WTC11 (cell line): ENCODE results near the gene CELF2. TPM values are rescaled to one million over a fixed set of nuclear protein-coding genes. Genes with fewer than 3 reads are reported as not detected.

Experiments used
- ATAC-seq: fragments of 200-7000 bp; cut with Tn5 transposase; 2 replicates; pipeline ENCODE4 v1.10.0; 2021; ENCODE audit warnings: mild to moderate bottlenecking, moderate library complexity
- CTCF ChIA-PET: fragments of 300-600 bp; sonication (Branson Sonifier 250); formaldehyde crosslinking; loops from one replicate; lab custom pipeline; 2021; ENCODE audit warnings: antibody characterized with exemption; lab: Charles Lee
- POLR2A ChIA-PET: fragments of 350-600 bp; sonication (Branson Sonifier 250); formaldehyde crosslinking; loops from one replicate; lab custom pipeline; 2021; ENCODE audit warnings: antibody characterized with exemption; lab: Charles Lee
- DNase-seq: peaks from one replicate; pipeline ENCODE4 v3.0.0; 2021; ENCODE audit warnings: low spot score
- H3K27ac Mint-ChIP-seq: 2 replicates; pipeline ENCODE4 v1.8.0; 2021; ENCODE audit warnings: mixed read lengths
- H3K27me3 Mint-ChIP-seq: 2 replicates; pipeline ENCODE4 v1.8.0; 2021; ENCODE audit warnings: low read depth, mild to moderate bottlenecking, moderate library complexity, mixed read lengths
- H3K36me3 Mint-ChIP-seq: 2 replicates; pipeline ENCODE4 v1.8.0; 2021; ENCODE audit warnings: mixed read lengths
- H3K4me1 Mint-ChIP-seq: 2 replicates; pipeline ENCODE4 v1.8.0; 2022; ENCODE audit warnings: mixed read lengths
- H3K4me3 Mint-ChIP-seq: 2 replicates; pipeline ENCODE4 v1.8.0; 2021; ENCODE audit warnings: mild to moderate bottlenecking, moderate library complexity, mixed read lengths
- H3K9me3 Mint-ChIP-seq: 2 replicates; pipeline ENCODE4 v1.8.0; 2021; ENCODE audit warnings: mixed read lengths
- ATF1 ChIP-seq: sonication (generic); formaldehyde crosslinking; IDR thresholded peaks from 2 replicates; pipeline ENCODE4 v1.8.1; 2023; ENCODE audit warnings: mild to moderate bottlenecking, moderate library complexity, missing genetic modification reagents
- ESRRA ChIP-seq: sonication (generic); formaldehyde crosslinking; IDR thresholded peaks from 2 replicates; pipeline ENCODE4 v1.8.1; 2022; ENCODE audit warnings: mild to moderate bottlenecking, missing genetic modification reagents, borderline replicate concordance
- IRF2 ChIP-seq: sonication (generic); formaldehyde crosslinking; IDR thresholded peaks from 2 replicates; pipeline ENCODE4 v1.8.0; 2022; ENCODE audit warnings: low read depth, missing genetic modification reagents, borderline replicate concordance
- NR3C1 ChIP-seq: sonication (generic); formaldehyde crosslinking; conservative IDR thresholded peaks from 2 replicates; pipeline ENCODE4 v1.8.1; 2023; ENCODE audit warnings: low read depth, mild to moderate bottlenecking, missing genetic modification reagents
- PRRX2 ChIP-seq: fragments of 250-450 bp; sonication (Bioruptor Pico); IDR thresholded peaks from 2 replicates; pipeline ENCODE4 v1.8.0; 2021; ENCODE audit warnings: mild to moderate bottlenecking
- ZNF423 ChIP-seq: fragments of 250-450 bp; sonication (Bioruptor Pico); IDR thresholded peaks from 2 replicates; pipeline ENCODE4 v2.1.2; 2022; ENCODE audit warnings: mild to moderate bottlenecking, moderate library complexity
- ZNF671 ChIP-seq: fragments of 250-450 bp; sonication (Bioruptor Pico); IDR thresholded peaks from 2 replicates; pipeline ENCODE4 v1.8.0; 2021; ENCODE audit warnings: mild to moderate bottlenecking
- total RNA-seq: library from RNA; stranded (reverse); gene quantifications from 3 replicates; pipeline ENCODE4 v1.2.3, GENCODE V29; 2021
- TF ChIP-seq, protein P1 (sequence below): fragments of 200-600 bp; IDR thresholded peaks from 2 replicates; pipeline ENCODE4 v1.8.0; 2022; ENCODE audit warnings: antibody characterized with exemption
- TF ChIP-seq, protein P2 (sequence below): sonication (generic); formaldehyde crosslinking; IDR thresholded peaks from 2 replicates; pipeline ENCODE4 v1.8.0; 2022; ENCODE audit warnings: mild to moderate bottlenecking, missing genetic modification reagents
- TF ChIP-seq, protein P3 (sequence below): sonication (generic); formaldehyde crosslinking; IDR thresholded peaks from 2 replicates; pipeline ENCODE4 v1.8.1; 2023; ENCODE audit warnings: mild to moderate bottlenecking, moderate library complexity, missing genetic modification reagents
- TF ChIP-seq, protein P4 (sequence below): sonication (generic); formaldehyde crosslinking; IDR thresholded peaks from 2 replicates; pipeline ENCODE4 v1.8.1; 2023; ENCODE audit warnings: mild to moderate bottlenecking, missing genetic modification reagents, moderate library complexity
- TF ChIP-seq, protein P5 (sequence below): fragments of 250-450 bp; sonication (Bioruptor Pico); IDR thresholded peaks from 2 replicates; pipeline ENCODE4 v1.9.0; 2021; ENCODE audit warnings: mild to moderate bottlenecking
- TF ChIP-seq, protein P6 (sequence below): sonication (generic); formaldehyde crosslinking; IDR thresholded peaks from 2 replicates; pipeline ENCODE4 v1.8.1; 2022; ENCODE audit warnings: low read depth, mild to moderate bottlenecking, moderate library complexity, missing genetic modification reagents, borderline replicate concordance
- TF ChIP-seq, protein P7 (sequence below): fragments of 250-450 bp; sonication (Bioruptor Pico); IDR thresholded peaks from 2 replicates; pipeline ENCODE4 v2.1.2; 2022; ENCODE audit warnings: mild to moderate bottlenecking, moderate library complexity

CELF2 gene
- total RNA-seq, 1 experiment from 2014 or later = 24.6 TPM

DNA sequence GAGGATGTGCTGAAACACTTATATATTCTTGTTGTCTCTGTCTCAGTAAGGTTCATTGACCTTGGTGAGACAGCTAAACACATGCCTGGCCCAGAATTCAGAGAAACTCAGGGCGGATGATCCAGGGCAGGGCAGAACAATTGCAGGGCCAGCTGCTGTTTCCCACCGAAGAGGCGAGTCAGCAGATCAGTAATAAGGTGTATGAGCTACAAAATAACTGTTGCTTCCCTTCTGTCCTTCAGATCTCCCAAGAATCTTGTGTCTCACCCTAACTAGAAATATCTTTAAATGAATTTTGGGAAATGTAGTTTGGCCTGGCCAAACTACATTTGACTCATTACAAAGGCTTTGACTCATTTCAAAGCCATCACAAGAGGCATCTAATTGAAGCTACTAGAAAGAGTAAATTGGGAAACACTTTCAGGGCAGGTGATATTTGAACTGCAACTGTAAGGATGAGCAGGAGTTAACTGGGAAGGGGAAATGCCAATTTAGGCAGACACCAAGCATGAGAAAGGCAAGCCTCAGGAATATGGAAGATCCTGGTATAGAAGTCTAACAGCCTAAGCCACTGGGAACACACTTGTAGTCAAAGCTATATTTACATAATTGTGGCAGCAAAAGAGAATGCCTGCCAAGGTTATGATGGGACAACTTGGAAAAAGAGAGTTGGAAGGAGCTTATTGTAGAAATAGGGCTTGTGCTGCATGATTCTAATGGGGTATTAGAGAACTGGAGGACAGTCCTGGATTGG lies 24.5 kb upstream of the CELF2 start:
- Mint-ChIP-seq H3K4me3 (no peak overlapping the region), H3K27ac (no peak overlapping the region), H3K9me3 (peaks cover 40% of the 10 kb centered on the region), H3K36me3 (peaks cover 6% of the 10 kb centered on the region; the same call in 1 of the 2 replicates), H3K4me1 (no peaks in the 10 kb centered on the region), H3K27me3 (no peaks in the 10 kb centered on the region; the same call in 1 of the 2 replicates)
- ATAC-seq = no peak
- no peak for DNase-seq
- ChIA-PET CTCF (interaction anchor here (1.7 kb wide), 1 partner anchor 42 kb away, joined by 3 read pairs; no protein-coding TSS in a partner anchor), POLR2A (no interaction called here)
- TF ChIP-seq ATF1 (CRISPR knock-in tag) = no peak
- TF ChIP-seq, protein P1, sequence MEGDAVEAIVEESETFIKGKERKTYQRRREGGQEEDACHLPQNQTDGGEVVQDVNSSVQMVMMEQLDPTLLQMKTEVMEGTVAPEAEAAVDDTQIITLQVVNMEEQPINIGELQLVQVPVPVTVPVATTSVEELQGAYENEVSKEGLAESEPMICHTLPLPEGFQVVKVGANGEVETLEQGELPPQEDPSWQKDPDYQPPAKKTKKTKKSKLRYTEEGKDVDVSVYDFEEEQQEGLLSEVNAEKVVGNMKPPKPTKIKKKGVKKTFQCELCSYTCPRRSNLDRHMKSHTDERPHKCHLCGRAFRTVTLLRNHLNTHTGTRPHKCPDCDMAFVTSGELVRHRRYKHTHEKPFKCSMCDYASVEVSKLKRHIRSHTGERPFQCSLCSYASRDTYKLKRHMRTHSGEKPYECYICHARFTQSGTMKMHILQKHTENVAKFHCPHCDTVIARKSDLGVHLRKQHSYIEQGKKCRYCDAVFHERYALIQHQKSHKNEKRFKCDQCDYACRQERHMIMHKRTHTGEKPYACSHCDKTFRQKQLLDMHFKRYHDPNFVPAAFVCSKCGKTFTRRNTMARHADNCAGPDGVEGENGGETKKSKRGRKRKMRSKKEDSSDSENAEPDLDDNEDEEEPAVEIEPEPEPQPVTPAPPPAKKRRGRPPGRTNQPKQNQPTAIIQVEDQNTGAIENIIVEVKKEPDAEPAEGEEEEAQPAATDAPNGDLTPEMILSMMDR = no peak
- TF ChIP-seq ESRRA = no peak
- TF ChIP-seq, protein P2, sequence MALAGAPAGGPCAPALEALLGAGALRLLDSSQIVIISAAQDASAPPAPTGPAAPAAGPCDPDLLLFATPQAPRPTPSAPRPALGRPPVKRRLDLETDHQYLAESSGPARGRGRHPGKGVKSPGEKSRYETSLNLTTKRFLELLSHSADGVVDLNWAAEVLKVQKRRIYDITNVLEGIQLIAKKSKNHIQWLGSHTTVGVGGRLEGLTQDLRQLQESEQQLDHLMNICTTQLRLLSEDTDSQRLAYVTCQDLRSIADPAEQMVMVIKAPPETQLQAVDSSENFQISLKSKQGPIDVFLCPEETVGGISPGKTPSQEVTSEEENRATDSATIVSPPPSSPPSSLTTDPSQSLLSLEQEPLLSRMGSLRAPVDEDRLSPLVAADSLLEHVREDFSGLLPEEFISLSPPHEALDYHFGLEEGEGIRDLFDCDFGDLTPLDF = no peak
- TF ChIP-seq, protein P3, sequence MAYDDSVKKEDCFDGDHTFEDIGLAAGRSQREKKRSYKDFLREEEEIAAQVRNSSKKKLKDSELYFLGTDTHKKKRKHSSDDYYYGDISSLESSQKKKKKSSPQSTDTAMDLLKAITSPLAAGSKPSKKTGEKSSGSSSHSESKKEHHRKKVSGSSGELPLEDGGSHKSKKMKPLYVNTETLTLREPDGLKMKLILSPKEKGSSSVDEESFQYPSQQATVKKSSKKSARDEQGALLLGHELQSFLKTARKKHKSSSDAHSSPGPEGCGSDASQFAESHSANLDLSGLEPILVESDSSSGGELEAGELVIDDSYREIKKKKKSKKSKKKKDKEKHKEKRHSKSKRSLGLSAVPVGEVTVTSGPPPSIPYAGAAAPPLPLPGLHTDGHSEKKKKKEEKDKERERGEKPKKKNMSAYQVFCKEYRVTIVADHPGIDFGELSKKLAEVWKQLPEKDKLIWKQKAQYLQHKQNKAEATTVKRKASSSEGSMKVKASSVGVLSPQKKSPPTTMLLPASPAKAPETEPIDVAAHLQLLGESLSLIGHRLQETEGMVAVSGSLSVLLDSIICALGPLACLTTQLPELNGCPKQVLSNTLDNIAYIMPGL (CRISPR knock-in tag) = no peak
- TF ChIP-seq ZNF671 = no peak
- TF ChIP-seq, protein P4, sequence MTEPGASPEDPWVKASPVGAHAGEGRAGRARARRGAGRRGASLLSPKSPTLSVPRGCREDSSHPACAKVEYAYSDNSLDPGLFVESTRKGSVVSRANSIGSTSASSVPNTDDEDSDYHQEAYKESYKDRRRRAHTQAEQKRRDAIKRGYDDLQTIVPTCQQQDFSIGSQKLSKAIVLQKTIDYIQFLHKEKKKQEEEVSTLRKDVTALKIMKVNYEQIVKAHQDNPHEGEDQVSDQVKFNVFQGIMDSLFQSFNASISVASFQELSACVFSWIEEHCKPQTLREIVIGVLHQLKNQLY (CRISPR knock-in tag) = no peak
- no peak for TF ChIP-seq PRRX2 (CRISPR knock-in tag)
- no peak for TF ChIP-seq IRF2 (CRISPR knock-in tag)
- TF ChIP-seq, protein P5, sequence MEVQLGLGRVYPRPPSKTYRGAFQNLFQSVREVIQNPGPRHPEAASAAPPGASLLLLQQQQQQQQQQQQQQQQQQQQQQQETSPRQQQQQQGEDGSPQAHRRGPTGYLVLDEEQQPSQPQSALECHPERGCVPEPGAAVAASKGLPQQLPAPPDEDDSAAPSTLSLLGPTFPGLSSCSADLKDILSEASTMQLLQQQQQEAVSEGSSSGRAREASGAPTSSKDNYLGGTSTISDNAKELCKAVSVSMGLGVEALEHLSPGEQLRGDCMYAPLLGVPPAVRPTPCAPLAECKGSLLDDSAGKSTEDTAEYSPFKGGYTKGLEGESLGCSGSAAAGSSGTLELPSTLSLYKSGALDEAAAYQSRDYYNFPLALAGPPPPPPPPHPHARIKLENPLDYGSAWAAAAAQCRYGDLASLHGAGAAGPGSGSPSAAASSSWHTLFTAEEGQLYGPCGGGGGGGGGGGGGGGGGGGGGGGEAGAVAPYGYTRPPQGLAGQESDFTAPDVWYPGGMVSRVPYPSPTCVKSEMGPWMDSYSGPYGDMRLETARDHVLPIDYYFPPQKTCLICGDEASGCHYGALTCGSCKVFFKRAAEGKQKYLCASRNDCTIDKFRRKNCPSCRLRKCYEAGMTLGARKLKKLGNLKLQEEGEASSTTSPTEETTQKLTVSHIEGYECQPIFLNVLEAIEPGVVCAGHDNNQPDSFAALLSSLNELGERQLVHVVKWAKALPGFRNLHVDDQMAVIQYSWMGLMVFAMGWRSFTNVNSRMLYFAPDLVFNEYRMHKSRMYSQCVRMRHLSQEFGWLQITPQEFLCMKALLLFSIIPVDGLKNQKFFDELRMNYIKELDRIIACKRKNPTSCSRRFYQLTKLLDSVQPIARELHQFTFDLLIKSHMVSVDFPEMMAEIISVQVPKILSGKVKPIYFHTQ = no peak
- TF ChIP-seq ZNF423 (CRISPR knock-in tag) = no peak
- no peak for TF ChIP-seq NR3C1 (CRISPR knock-in tag)
- TF ChIP-seq, protein P6, sequence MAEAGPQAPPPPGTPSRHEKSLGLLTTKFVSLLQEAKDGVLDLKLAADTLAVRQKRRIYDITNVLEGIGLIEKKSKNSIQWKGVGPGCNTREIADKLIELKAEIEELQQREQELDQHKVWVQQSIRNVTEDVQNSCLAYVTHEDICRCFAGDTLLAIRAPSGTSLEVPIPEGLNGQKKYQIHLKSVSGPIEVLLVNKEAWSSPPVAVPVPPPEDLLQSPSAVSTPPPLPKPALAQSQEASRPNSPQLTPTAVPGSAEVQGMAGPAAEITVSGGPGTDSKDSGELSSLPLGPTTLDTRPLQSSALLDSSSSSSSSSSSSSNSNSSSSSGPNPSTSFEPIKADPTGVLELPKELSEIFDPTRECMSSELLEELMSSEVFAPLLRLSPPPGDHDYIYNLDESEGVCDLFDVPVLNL = no peak
- TF ChIP-seq, protein P7, sequence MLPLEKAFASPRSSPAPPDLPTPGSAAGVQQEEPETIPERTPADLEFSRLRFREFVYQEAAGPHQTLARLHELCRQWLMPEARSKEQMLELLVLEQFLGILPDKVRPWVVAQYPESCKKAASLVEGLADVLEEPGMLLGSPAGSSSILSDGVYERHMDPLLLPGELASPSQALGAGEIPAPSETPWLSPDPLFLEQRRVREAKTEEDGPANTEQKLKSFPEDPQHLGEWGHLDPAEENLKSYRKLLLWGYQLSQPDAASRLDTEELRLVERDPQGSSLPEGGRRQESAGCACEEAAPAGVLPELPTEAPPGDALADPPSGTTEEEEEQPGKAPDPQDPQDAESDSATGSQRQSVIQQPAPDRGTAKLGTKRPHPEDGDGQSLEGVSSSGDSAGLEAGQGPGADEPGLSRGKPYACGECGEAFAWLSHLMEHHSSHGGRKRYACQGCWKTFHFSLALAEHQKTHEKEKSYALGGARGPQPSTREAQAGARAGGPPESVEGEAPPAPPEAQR (CRISPR knock-in tag) = no peak
